GM12864 (cell line): ENCODE measurements around the gene THRB.

Experiments
- DNase-seq: peaks from one replicate; pipeline ENCODE4 v3.0.0-alpha.2; 2011; ENCODE audit warnings: low read depth
- H3K4me3 ChIP-seq: 2 replicates; pipeline ENCODE4 v1.5.1; 2011; ENCODE audit warnings: mild to moderate bottlenecking, low read depth, low read length, control low read depth
- CTCF ChIP-seq: IDR thresholded peaks from 2 replicates; pipeline ENCODE4 v1.5.1; 2011; ENCODE audit warnings: low read depth, mild to moderate bottlenecking, moderate library complexity, low read length, control low read depth, inconsistent platforms; ENCODE audit errors: missing control alignments

THRB gene

GRCh38 chr3:24521420-24522145 is 26.9 kb upstream of the THRB start:
- TF ChIP-seq CTCF: no peak
- no peak overlapping the region for H3K4me3 ChIP-seq
- DNase-seq: no peak

- no peak overlapping the region for H3K4me3 ChIP-seq
- TF ChIP-seq CTCF: no peak
- no peak for DNase-seq
Observed at GRCh38 chr3:24520976-24521419, 26.3 kb upstream of the THRB start.

- H3K4me3 ChIP-seq: no peak overlapping the region
- no peak for DNase-seq
- no peak for TF ChIP-seq CTCF
Observed at GRCh38 chr3:24520101-24520495, 25.4 kb upstream of the THRB start.

GRCh38 chr3:24519368-24520100 is 24.9 kb upstream of the THRB start:
- no peak for TF ChIP-seq CTCF
- H3K4me3 ChIP-seq: no peak overlapping the region
- no peak for DNase-seq

- TF ChIP-seq CTCF: no peak
- H3K4me3 ChIP-seq: no peak overlapping the region
- DNase-seq: no peak
Observed at GRCh38 chr3:24518990-24519367, 24.3 kb upstream of the THRB start.

- TF ChIP-seq CTCF: no peak
- H3K4me3 ChIP-seq: no peak overlapping the region
- DNase-seq: no peak
Observed at GRCh38 chr3:24514119-24514518, 19.5 kb upstream of the THRB start.

- no peak for TF ChIP-seq CTCF
- H3K4me3 ChIP-seq: no peak overlapping the region
- DNase-seq: no peak
Observed at GRCh38 chr3:24513463-24513862, 18.8 kb upstream of the THRB start.
